ENCODE results near the gene TM2D1.

TM2D1 gene

DNA sequence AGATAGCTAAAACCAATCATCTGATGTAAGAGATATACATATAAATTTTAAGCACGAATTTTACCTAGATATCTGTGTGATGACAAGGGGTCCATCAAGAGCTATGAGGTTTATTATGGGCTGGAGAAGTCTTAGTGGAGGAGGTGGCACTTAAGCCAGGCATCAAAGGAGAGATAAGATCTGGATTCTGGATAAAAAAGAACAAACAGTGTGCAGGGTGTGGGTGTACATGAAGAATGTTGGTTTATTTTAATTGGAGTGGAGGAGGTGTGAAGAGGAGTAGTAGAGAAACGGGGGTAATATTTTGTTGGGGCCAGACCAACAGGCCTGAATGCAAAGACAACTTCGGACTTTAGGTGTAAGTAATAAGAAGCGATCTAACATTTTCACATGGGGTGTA lies 80.6 kb downstream of the TM2D1 start:
- Histone ChIP-seq H3K9me3 (ENCODE audit: control insufficient read depth, insufficient read depth, low read length) (no peaks in the 10 kb centered on the region), H3K36me3 (ENCODE audit: insufficient read depth, low read length) (no peaks in the 10 kb centered on the region; the same call in 1 of the 2 replicates), H3K9ac (ENCODE audit: low read depth, low read length) (no peak overlapping the region), H3K4me1 (ENCODE audit: insufficient read depth, low read length) (peaks cover 4% of the 10 kb centered on the region; the same call in 1 of the 2 replicates)

DNA sequence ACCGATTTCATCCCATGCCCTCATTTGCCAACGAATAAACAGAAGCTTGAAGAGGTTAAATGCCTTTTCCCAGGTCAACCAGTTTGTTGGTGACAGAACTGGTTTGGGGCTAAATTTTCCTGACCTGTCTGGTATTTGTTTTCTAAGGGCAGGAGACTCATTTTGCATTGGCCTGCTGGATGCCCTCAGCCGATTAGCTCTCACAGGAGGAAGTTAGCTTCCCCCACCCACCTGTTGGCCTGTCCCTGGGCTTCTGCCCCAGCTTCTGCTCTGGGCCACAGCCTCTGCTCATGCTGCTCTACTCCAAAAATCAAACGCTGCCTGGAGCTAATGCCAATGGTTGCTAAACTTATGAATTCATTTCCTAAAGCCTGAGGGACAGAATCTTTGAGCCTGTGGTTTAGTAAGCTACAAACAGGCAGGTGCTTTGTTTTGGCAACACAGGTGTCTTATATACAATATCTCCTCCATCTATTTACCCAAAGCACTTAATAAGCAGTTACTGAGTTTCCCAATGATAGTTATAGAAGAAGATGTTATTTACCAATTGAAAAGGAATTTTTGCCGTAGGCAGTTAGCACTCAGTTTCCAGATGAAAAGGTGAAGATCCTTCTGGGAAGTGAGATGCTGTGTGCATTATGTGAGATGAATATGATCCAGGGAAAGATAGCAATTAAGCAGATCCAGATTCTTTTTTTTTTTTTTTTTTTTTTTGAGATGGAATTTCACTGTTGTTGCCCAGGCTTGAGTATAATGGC lies 82.3 kb downstream of the TM2D1 start:
- no peaks in the 10 kb centered on the region for H3K9me3 ChIP-seq (ENCODE audit: control insufficient read depth, insufficient read depth, low read length)
- no peaks in the 10 kb centered on the region for H3K36me3 ChIP-seq (ENCODE audit: insufficient read depth, low read length)
- peaks cover 4% of the 10 kb centered on the region; the same call in 1 of the 2 replicates for H3K4me1 ChIP-seq (ENCODE audit: insufficient read depth, low read length)
- no peak overlapping the region for H3K9ac ChIP-seq (ENCODE audit: low read depth, low read length)

GRCh38 chr1:61641578-61642336 lies 83.2 kb downstream of the TM2D1 start:
- Histone ChIP-seq H3K9ac (ENCODE audit: low read depth, low read length) (no peak overlapping the region), H3K4me1 (ENCODE audit: insufficient read depth, low read length) (peaks cover 9% of the 10 kb centered on the region), H3K9me3 (ENCODE audit: control insufficient read depth, insufficient read depth, low read length) (no peaks in the 10 kb centered on the region), H3K36me3 (ENCODE audit: insufficient read depth, low read length) (no peaks in the 10 kb centered on the region)

GRCh38 chr1:61640531-61641530 lies 84.1 kb downstream of the TM2D1 start:
- H3K9ac ChIP-seq (ENCODE audit: low read depth, low read length) = no peak overlapping the region
- no peaks in the 10 kb centered on the region for H3K9me3 ChIP-seq (ENCODE audit: control insufficient read depth, insufficient read depth, low read length)
- peaks cover 13% of the 10 kb centered on the region for H3K4me1 ChIP-seq (ENCODE audit: insufficient read depth, low read length)
- H3K36me3 ChIP-seq (ENCODE audit: insufficient read depth, low read length) = no peaks in the 10 kb centered on the region

GRCh38 chr1:61639608-61640336 lies 85.2 kb downstream of the TM2D1 start:
- Histone ChIP-seq H3K36me3 (ENCODE audit: insufficient read depth, low read length) (no peaks in the 10 kb centered on the region), H3K4me1 (ENCODE audit: insufficient read depth, low read length) (peaks cover 13% of the 10 kb centered on the region), H3K9me3 (ENCODE audit: control insufficient read depth, insufficient read depth, low read length) (no peaks in the 10 kb centered on the region), H3K9ac (ENCODE audit: low read depth, low read length) (no peak overlapping the region)

DNA sequence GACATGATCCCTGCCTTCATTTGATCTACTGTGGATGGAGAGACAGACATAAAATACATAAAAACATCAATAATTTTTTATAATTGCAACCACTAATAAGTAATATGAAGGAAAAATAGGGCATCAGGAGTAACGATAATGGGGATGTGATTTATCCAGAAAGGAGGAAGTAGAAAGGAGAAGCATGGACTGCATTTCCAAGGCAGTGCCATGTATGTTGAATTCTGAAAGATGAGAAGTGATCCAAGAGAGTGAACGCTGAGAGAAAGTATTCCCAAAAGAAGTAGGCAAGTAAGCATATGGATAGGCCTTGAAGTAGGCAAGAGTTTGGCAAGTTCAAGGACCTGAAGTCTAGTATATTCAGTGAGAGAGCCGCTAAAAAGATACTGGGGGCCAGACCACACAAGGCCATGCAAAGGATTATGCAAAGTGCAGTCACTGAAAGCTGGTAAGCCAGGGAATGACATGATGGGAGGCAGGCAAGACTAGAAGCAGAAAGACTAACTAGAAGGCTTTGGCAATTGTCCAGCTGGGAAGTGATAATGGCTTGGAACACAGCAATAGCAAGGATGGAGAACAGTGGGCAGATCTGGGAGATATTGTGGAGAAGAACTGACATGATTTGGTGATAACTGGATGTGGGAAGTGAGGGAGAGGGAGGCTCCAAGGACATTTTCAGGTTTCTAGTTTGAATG lies 85.9 kb downstream of the TM2D1 start:
- H3K36me3 ChIP-seq (ENCODE audit: insufficient read depth, low read length) = no peaks in the 10 kb centered on the region
- H3K9ac ChIP-seq (ENCODE audit: low read depth, low read length) = no peak overlapping the region
- peaks cover 13% of the 10 kb centered on the region for H3K4me1 ChIP-seq (ENCODE audit: insufficient read depth, low read length)
- H3K9me3 ChIP-seq (ENCODE audit: control insufficient read depth, insufficient read depth, low read length) = no peaks in the 10 kb centered on the region

DNA sequence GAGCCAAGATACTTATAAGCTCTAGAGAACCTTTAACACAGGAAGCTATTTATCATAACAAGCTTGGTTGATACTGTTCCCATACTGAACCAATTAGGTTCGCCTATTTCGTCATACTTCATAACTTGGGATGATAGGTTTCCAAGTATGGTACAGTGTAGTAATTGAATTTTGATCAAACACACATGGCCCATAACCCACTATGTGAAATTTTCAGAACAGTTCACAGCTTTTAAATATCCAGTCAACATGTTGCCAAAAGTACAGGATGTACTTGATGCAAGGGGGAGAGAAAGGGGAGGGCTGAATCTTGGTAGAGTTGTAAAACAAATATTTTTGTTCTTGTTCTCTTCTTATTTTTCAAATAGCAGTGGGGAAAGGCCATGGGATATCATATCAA lies 86.6 kb downstream of the TM2D1 start:
- H3K36me3 ChIP-seq (ENCODE audit: insufficient read depth, low read length) = no peaks in the 10 kb centered on the region
- H3K4me1 ChIP-seq (ENCODE audit: insufficient read depth, low read length) = peaks cover 13% of the 10 kb centered on the region
- H3K9me3 ChIP-seq (ENCODE audit: control insufficient read depth, insufficient read depth, low read length) = no peaks in the 10 kb centered on the region

DNA sequence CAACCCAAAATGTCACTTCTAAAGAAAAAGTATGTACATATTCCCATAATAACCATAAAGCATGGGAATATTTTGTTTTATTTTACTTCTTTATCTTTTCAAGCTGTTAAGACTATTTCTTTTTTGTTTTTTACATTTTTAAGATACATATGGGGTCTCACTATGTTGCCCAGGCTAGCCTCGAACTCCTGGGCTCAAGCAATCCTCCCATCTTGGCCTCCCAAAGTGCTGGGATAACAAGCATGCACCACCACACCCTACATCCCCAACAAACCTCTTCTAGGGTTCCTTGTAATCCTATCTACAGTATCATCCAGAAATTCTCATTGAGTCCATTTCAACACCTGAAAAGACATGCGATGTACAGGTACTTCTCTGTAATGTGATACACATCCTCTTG lies 87.5 kb downstream of the TM2D1 start:
- Histone ChIP-seq H3K36me3 (ENCODE audit: insufficient read depth, low read length) (no peaks in the 10 kb centered on the region), H3K4me1 (ENCODE audit: insufficient read depth, low read length) (peaks cover 13% of the 10 kb centered on the region), H3K9me3 (ENCODE audit: control insufficient read depth, insufficient read depth, low read length) (no peaks in the 10 kb centered on the region), H3K9ac (ENCODE audit: low read depth, low read length) (no peak overlapping the region)

More for the DNA sequence above, 86.6 kb downstream of the TM2D1 start:
- no peak overlapping the region for H3K9ac ChIP-seq (ENCODE audit: low read depth, low read length)

GRCh38 chr1:61636814-61637213 lies 88.1 kb downstream of the TM2D1 start:
- H3K36me3 ChIP-seq (ENCODE audit: insufficient read depth, low read length) = no peaks in the 10 kb centered on the region
- no peaks in the 10 kb centered on the region for H3K9me3 ChIP-seq (ENCODE audit: control insufficient read depth, insufficient read depth, low read length)
- peaks cover 13% of the 10 kb centered on the region for H3K4me1 ChIP-seq (ENCODE audit: insufficient read depth, low read length)
- no peak overlapping the region for H3K9ac ChIP-seq (ENCODE audit: low read depth, low read length)

- Histone ChIP-seq H3K9me3 (ENCODE audit: control insufficient read depth, insufficient read depth, low read length) (no peaks in the 10 kb centered on the region), H3K36me3 (ENCODE audit: insufficient read depth, low read length) (no peaks in the 10 kb centered on the region), H3K9ac (ENCODE audit: low read depth, low read length) (no peak overlapping the region), H3K4me1 (ENCODE audit: insufficient read depth, low read length) (peaks cover 13% of the 10 kb centered on the region)
Observed at GRCh38 chr1:61636376-61636775, 88.6 kb downstream of the TM2D1 start.

DNA sequence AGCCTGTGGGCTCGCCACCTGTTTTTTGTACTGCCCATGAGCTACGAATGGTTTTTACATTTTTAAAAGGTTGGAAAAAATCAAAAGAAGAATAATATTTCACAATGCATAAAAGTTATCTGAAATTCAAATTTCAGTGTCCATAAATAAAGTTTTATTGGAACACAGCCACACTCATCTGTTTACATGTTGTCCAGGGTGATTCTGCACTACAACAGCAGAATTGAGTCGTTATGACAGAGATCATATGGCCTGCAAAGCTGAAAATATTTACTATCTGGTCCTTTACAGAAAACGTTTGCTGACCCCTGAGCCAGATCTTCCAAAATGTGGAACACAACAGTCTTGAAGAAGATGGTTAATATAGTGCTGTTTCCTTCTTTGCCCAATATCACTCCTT lies 89.4 kb downstream of the TM2D1 start:
- no peaks in the 10 kb centered on the region for H3K36me3 ChIP-seq (ENCODE audit: insufficient read depth, low read length)
- no peak overlapping the region for H3K9ac ChIP-seq (ENCODE audit: low read depth, low read length)
- H3K4me1 ChIP-seq (ENCODE audit: insufficient read depth, low read length) = peaks cover 10% of the 10 kb centered on the region
- H3K9me3 ChIP-seq (ENCODE audit: control insufficient read depth, insufficient read depth, low read length) = no peaks in the 10 kb centered on the region

- peaks cover under 1% of the 10 kb centered on the region; the same call in 1 of the 2 replicates for H3K4me1 ChIP-seq (ENCODE audit: insufficient read depth, low read length)
- H3K36me3 ChIP-seq (ENCODE audit: insufficient read depth, low read length) = no peaks in the 10 kb centered on the region
- H3K9ac ChIP-seq (ENCODE audit: low read depth, low read length) = no peak overlapping the region
- H3K9me3 ChIP-seq (ENCODE audit: control insufficient read depth, insufficient read depth, low read length) = no peaks in the 10 kb centered on the region
Observed at GRCh38 chr1:61631436-61631835, 93.5 kb downstream of the TM2D1 start.
